Measurements from ENCODE around the gene SLC25A51. TPM values are rescaled to one million over a fixed set of nuclear protein-coding genes. Genes with fewer than 3 reads are reported as not detected.

The SLC25A51 gene
- total RNA-seq, 4 donors from 2014 or later, result 27.5 to 43.9 (median 35.8) TPM

- peak; percentile 49 for ATAC-seq
- 69% methylated on average over 4 of the region's 11 CpGs; no CpG with 5 or more reads in 1 of the 2 donors for WGBS, 2 donors (ENCODE audit: low coverage in 1 of 2)
- Histone ChIP-seq H3K9me3 (no peaks in the 10 kb centered on the region), H3K4me1 (peaks cover 0 to 31% (median 0%) of the 10 kb centered on the region in 3 donors), H3K36me3 (peaks cover 0 to 5% of the 10 kb centered on the region in 2 donors), H3K4me3 (no peak overlapping the region), H3K27me3 (no peaks in the 10 kb centered on the region), H3K27ac (no peak overlapping the region)
- TF ChIP-seq EP300 (IDR thresholded peaks at IDR 0.05), result no peak
- TF ChIP-seq POLR2AphosphoS5 (IDR thresholded peaks at IDR 0.05), result no peak
- TF ChIP-seq CTCF (IDR thresholded peaks at IDR 0.05), result no peak
- no peak for TF ChIP-seq POLR2A (IDR thresholded peaks at IDR 0.05)
Measured at GRCh38 chr9:37929441-37929895, 25.5 kb upstream of the SLC25A51 start.

GRCh38 chr9:37928552-37929430 is 24.9 kb upstream of the SLC25A51 start:
- H3K4me1 ChIP-seq, result peaks cover 0 to 31% (median 0%) of the 10 kb centered on the region in 3 donors
- TF ChIP-seq POLR2AphosphoS5 (IDR thresholded peaks at IDR 0.05), result no peak
- TF ChIP-seq CTCF (IDR thresholded peaks at IDR 0.05), result no peak
- no peak for TF ChIP-seq POLR2A (IDR thresholded peaks at IDR 0.05)
- no peak for TF ChIP-seq EP300 (IDR thresholded peaks at IDR 0.05)
- no peak for ATAC-seq

GRCh38 chr9:37927601-37928551 is 23.9 kb upstream of the SLC25A51 start:
- H3K9me3 ChIP-seq, result no peaks in the 10 kb centered on the region
- H3K27ac ChIP-seq, result no peak overlapping the region
- no peaks in the 10 kb centered on the region for H3K27me3 ChIP-seq
- ATAC-seq, result no peak
- peaks cover 0 to 5% of the 10 kb centered on the region in 2 donors for H3K36me3 ChIP-seq
- peaks cover 0 to 31% (median 0%) of the 10 kb centered on the region in 3 donors for H3K4me1 ChIP-seq
- 82 to 83% methylated on average over 4 to 7 of the region's 13 CpGs for WGBS, 2 donors (ENCODE audit: low coverage in 1 of 2)
- no peak overlapping the region for H3K4me3 ChIP-seq
- TF ChIP-seq EP300 (IDR thresholded peaks at IDR 0.05) (no peak), POLR2AphosphoS5 (IDR thresholded peaks at IDR 0.05) (no peak), CTCF (IDR thresholded peaks at IDR 0.05) (no peak), POLR2A (IDR thresholded peaks at IDR 0.05) (no peak)

More at GRCh38 chr9:37928552-37929430, 24.9 kb upstream of the SLC25A51 start:
- Histone ChIP-seq H3K4me3 (no peak overlapping the region), H3K9me3 (no peaks in the 10 kb centered on the region), H3K27me3 (no peaks in the 10 kb centered on the region), H3K36me3 (peaks cover 0 to 5% of the 10 kb centered on the region in 2 donors), H3K27ac (no peak overlapping the region)
- 80 to 89% methylated on average over 2 to 5 of the region's 20 CpGs for WGBS, 2 donors (ENCODE audit: low coverage in 1 of 2)

- 54% methylated on average over 3 of the region's 9 CpGs; no CpG with 5 or more reads in 1 of the 2 donors for WGBS, 2 donors (ENCODE audit: low coverage in 1 of 2)
- no peaks in the 10 kb centered on the region for H3K9me3 ChIP-seq
- TF ChIP-seq EP300 (IDR thresholded peaks at IDR 0.05), result no peak
- TF ChIP-seq POLR2AphosphoS5 (IDR thresholded peaks at IDR 0.05), result no peak
- TF ChIP-seq CTCF (IDR thresholded peaks at IDR 0.05), result no peak
- TF ChIP-seq POLR2A (IDR thresholded peaks at IDR 0.05), result no peak
- peaks cover 0 to 5% of the 10 kb centered on the region in 2 donors for H3K36me3 ChIP-seq
- H3K27ac ChIP-seq, result no peak overlapping the region
- H3K27me3 ChIP-seq, result no peaks in the 10 kb centered on the region
- H3K4me1 ChIP-seq, result peaks cover 0 to 31% (median 0%) of the 10 kb centered on the region in 3 donors
- no peak for ATAC-seq
- H3K4me3 ChIP-seq, result no peak overlapping the region
Measured at GRCh38 chr9:37927132-37927531, 23.2 kb upstream of the SLC25A51 start.
